DMS53 treated with DMSO at 0.1 percent for 48 hours (cell line): ENCODE data around the gene TIGD1.
A peak's percentile ranks its signal among the peaks of the same experiment; 100 is the strongest.
"Not testable (repeated sequence)": the region's sequence is repeated elsewhere in the genome, so short reads cannot be mapped to it uniquely, and the experiment has no call there.

Experiments
- DNase-seq: peaks from one replicate; lab custom pipeline; 2025; ENCODE audit not compliant: unreplicated experiment; lab: John Stamatoyannopoulos, UW

The TIGD1 gene

DNA sequence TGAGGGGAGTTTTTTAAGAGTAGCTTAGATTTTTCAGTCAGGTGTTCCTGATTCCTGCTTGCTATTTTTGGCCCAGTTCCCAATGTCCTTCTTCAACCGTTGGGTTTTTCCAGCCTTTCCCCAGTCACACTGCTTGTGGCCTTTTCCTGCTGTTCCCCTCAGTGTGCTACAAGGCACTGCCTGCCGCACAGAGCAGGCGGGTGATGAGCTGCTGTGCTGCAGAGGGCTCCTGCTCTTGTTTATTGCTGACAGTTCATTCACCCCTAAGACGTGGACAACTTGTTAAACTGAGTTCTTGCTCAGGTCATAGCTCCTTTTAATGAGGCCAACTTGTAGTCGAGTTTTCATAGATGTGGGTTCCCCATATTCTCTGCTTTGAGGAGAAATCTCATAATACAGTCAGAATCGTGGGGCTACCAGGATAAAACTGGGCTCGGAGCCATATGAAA, 20.7 kb upstream of the TIGD1 start:
- no peak for DNase-seq

DNA sequence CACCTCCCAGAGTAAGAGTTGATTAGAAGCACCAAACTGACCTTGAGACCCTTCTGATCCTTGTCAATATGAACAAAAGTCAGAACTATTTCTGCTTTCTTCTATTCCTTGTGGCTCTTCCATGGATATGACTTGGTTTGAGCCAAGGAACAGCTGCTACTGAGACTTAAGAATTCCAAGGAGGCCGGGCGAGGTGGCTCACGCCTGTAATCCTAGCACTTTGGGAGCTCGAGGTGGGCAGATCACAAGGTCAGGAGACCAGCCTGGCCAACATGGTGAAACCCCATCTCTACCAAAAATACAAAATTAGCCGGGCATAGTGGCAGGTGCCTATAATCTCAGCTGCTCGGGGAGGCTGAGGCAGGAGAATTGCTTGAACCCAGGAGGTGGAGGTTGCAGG, 20.1 kb upstream of the TIGD1 start:
- not testable (repeated sequence) for DNase-seq

DNA sequence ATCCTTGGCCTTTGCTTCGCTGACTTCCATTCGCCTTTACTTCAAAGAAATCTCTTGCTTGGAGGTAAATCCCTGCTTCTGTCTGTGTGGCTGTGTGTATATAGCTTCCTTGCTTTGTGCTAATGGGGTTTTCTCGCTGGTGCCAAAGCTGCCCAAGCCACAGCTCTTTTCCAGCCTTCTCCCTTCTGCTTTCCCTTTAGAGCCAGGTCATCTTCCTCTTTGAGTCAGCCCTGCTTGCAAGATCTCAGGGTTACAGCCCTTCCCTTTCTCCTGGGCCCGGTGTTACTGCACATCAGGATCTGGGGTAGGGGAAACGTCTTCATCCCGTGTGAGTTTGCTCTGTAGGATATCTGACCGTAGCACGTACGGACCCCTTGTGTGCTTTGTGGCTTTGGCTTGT, 19.2 kb upstream of the TIGD1 start:
- DNase-seq = no peak

DNA sequence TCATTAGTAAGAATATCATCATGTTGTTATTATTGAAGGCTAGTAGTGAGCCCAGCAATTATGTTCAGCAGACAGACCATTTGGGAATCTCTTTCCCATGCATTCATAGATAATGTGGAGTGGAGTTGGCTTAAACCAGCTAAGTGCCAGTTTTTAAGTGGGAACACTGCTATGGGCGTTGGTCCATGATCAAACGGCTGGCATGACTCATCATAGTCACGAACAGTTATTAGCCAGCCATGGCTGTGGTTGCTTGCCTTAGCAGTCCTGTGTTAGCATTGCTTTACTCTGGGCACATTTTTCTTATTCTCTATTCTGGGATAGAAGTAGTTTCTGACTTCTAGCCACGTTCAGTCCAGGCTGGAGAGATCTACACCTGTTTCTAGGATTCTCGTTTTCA, 17.8 kb upstream of the TIGD1 start:
- DNase-seq = peak; percentile 25

DNA sequence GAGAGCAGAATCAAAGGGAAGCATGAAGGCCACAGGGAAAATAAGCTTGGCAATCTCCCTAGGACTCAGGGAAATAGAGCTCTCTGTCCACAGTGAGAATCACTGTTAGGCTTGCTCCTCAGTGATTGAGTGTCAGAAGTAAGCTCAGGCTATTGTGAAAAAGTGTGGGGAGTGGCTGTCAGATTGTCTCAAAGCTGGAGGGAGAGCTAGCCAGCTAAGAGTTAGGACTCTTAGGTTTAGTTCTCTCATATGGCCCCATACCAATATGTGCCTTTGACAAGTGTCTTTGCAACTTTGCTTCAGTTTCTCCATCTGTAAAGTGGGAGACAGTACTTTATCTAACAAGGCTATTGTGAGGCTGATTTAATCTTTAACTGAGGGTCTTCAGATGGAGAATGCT, 17.4 kb upstream of the TIGD1 start:
- DNase-seq = no peak

DNA sequence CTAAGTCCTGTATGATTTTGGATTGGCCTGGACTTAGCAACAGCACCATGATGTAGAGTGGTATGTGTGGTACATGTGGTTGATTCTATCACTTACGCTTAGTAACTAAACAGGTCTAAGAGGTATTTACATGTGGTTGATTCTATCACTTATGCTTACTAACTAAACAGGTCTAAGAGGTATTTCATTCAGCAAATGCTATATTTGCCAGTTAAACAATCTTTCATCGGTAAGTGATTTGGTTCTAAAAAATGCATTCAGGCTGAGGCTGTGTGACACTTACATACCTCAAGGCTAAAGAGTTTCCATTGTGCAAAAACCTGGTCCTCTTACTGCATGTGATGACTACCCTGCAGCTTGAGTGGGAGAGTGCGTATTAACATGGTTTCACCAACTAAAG, 13.2 kb upstream of the TIGD1 start:
- no peak for DNase-seq

DNA sequence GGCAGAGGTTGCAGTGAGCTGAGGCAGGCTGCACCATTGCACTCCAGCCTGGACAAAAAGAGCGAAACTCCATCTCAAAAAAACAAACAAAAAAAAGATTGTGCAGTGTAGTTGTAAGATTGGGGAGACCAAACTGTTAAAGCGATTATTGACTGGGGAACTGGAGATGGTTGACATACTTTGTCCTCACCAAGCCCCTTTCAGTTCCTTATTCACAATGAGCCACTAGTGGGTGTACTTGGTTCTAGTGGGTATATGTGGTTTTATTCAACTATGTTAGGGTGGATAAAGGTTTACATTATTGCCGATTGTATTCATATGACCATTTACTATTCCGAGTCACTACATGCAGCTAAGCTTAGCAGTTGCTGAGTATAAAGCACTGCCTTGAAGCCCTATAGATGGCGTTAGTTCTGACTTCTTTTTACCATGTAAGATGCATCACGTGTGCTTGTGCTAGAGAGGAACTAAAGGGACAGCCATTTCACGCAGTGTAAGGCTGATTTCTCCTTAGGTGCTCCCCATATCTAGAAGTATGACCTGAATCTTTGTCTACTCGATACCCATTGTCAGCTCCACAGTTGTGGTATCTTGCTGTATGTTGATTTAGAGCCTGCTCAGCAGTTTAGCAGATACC, 12.3 kb upstream of the TIGD1 start:
- DNase-seq = no peak

DNA sequence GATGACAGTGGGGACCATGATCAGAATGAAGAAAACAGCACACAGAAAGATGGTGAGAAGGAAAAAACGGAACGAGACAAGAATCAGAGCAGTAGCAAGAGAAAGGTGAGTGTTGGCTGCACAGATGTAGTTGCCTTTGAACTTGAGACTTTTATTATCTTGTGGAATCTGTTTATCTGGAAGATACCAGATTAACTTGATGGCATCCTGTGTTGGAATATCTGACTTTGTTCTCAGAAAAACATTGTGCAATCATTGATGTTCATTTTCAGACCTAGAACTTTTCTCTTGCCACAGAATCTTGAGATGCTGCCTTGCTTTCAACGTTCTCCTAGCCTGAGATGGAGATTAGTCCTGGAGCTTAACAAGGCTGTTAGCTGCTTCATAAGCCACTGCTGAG, 6.1 kb upstream of the TIGD1 start:
- no peak for DNase-seq

DNA sequence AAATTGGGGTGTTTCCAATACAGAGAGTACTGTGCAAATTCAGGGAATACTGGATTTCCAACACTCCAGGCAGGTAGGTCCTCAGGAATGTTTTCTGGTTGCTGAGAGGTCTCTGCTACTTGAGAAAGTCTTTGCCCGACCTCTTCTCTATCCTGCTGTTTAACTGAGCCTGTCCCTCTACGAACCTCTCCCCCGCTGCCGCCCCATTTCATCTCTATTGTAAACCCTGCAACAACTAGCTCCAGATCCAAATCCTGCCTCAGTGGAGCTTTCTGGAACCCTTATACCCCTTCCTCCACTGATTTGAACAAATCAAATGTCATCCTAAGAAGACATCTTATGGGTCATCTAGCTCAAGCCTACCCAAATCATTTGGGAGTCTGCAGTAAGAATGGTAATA, 1.4 kb upstream of the TIGD1 start:
- no peak for DNase-seq

DNA sequence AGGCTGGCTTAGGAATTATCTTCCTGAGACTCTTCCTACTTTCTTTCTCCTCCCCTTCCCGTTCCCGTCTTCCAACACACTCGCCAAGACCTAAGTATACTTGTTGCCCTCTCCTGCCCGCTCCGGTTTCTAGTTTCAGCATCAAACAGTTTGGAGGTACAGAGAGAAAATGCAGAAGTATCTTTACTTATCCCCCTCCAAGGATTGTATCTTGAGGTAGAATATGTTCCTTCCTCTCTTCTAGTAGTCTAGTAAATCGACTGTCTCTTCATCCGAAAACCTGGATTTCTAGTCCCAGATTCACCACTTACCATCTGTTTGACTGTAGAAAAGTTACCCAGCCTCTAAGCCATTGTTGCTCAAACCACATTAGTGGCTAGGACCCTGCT, 887 bp upstream of the TIGD1 start:
- no peak for DNase-seq

DNA sequence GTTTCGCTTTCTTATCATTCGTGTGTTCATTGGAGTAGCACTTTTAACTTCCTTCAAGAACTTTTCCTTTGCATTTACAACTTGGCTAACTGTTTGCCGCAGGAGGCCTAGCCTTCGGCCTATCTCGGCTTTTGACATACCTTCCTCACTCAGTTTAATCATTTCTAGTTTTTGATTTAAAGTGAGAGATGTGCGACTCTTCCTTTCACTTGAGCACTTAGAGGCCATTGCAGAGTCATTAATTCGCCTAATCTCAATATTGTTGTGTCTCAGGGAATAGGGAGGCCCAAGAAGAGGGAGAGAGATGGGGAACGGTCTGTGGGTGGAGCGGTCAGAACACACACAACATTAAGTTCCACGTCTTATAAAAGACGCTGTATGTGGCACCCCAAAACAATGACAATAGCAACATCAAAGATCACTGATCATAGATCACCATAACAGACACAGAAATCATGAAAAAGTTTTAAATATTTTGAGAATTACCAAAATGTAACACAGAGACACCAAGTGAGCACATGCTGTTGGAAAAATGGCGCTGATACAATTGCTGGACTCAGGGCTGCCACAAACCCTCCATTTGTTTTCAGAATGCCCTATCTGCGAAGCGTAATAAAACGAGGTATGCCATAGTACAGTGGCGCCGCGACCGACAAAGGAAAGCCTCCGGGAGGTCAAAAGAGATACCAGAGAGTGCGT, 553 bp downstream of the TIGD1 start:
- DNase-seq = no peak

DNA sequence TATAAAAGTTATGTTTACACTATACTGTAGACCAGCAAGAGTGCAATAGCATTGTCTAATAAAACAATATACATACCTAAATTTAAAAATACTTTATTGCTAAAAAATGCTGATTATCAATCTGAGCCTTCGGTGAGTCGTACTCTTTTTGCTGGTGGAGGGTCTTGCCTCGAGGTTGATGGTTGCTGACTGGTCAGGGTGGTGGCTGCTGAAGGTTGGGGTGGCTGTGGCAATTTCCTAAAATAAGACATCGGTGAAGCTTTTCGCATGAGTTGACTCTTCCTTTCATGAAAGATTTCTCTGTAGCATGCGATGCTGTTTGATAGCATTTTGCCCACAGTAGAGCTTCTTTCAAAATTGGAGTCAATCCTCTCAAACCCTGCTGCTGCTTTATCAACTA, 2.4 kb downstream of the TIGD1 start:
- DNase-seq = no peak

DNA sequence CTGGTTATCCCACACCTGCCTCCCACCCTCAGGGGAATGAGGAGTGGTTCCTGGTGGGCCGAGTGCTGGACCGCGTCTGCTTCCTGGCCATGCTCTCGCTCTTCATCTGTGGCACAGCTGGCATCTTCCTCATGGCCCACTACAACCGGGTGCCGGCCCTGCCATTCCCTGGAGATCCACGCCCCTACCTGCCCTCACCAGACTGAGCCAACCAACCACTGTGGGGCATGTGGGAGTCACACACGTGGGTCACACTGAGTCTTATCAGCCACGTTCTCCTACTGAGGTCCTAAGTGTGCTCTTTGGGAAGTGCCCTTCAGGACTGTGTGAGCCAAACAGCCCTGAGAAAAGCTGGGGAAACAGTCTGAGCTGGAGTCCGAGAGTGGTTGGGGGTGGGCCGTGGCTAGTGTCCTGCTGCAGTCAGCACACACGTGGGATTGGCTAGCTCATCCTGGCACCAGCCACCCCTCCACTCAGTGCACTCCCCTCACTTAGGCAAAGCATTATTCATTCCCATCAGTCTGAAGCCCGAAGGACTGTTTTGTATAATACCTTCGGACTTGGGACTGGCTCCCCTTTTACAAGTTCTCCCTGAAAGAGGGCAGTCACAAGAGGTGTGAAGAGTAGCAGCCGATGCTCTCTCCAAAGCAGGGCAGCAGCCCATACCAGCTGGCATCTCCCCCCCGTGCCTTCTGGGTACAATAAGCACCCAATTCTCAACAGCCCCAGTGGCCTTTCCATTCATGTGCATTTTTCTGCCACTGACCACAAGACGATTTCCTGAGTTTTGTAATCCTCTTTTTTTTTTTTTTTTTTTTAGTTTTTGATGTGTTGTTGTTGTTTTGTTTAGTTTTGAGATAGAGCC, 4.6 kb downstream of the TIGD1 start:
- no peak for DNase-seq

DNA sequence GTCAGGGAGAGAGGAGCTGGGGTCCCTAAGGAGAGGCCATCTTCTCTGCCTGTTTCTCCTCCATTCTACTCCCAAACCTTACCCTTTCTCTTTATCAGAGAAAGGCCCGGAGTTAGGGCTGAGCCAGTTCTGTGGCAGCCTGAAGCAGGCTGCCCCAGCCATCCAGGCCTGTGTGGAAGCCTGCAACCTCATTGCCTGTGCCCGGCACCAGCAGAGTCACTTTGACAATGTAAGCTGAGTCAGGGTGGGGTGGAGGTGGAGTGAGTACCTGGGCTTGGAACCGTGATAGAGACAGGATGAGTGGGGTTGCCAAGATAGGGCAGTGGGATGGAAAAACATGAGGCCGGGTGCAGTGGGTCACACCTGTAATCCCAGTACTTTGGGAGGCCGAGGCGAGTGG, 5.7 kb downstream of the TIGD1 start:
- no peak for DNase-seq

DNA sequence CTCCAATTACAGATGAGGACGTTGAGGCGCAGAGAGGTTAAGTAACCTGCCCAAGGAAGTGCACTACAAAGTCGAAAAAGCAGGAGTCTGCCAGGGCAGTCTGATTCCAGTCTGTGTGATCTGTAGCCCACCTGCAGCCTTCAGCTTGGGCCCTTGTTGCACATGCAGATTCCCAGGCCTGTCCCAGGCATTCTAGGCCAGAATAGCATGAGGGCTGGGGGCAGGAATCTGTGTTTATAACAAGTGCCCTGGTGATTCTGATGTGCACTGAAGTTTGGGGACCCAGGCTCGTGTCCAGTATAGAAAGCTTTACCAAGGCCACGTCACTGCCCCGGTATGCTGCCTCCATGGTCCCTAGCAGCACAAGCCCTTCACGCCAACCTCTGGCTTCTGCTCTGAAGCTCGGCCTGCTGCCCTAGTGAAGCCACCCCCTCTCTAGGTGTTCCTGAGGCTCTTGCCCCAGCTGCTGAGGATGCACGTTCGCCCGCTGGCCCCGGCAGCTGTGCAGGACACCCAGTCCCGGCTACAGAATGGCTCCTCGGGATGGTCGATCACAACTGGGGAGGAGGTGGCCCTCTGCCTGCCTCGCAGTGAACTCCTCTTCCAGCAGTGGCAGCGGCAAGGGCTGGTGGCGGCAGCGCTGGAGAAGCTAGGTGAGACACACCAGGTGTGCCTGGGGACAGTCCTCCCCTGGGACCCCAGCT, 6.3 kb downstream of the TIGD1 start:
- DNase-seq = no peak

DNA sequence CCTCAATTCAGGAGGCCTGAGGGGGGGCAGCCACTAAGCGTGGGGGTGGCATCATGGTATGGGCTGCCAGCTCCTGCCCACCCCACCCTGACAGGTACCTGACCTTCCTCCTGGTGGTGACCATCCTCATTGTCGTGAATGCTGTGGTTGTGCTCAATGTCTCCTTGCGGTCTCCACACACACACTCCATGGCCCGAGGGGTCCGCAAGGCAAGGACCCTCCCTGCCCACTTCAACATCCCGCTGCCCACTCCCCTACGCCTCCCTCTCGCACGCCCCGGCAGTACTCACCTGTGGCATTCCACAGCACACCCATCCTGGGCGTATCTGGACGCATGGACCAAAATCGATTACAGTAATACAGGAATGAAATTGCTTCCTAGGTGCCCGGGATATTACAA, 6.9 kb downstream of the TIGD1 start:
- no peak for DNase-seq

DNA sequence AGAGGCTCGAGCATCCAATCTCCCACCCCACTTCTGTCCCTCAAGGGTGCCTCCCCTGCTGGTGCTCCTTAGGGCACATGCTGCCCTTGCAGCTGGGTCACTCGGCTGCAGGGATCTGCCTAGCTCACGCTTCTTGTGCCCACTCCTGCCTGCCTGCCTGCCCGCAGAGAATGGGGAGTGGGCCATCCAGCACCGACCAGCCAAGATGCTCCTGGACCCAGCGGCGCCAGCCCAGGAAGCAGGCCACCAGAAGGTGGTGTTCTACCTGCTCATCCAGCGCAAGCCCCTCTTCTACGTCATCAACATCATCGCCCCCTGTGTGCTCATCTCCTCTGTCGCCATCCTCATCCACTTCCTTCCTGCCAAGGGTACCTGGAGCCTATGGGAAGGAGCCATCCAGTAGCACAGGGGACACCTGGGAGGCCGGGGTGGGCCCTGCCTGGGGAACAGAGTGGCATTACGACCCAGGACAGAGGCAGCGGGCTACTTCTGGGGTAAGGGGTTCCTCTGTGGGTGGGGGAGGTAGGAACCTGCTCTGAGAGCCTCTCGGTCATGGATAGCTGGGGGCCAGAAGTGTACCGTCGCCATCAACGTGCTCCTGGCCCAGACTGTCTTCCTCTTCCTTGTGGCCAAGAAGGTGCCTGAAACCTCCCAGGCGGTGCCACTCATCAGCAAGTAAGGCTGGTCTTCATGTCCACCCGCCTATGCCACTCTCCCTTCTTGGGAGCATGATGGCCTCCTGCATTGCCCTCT, 7.5 kb downstream of the TIGD1 start:
- DNase-seq = no peak

DNA sequence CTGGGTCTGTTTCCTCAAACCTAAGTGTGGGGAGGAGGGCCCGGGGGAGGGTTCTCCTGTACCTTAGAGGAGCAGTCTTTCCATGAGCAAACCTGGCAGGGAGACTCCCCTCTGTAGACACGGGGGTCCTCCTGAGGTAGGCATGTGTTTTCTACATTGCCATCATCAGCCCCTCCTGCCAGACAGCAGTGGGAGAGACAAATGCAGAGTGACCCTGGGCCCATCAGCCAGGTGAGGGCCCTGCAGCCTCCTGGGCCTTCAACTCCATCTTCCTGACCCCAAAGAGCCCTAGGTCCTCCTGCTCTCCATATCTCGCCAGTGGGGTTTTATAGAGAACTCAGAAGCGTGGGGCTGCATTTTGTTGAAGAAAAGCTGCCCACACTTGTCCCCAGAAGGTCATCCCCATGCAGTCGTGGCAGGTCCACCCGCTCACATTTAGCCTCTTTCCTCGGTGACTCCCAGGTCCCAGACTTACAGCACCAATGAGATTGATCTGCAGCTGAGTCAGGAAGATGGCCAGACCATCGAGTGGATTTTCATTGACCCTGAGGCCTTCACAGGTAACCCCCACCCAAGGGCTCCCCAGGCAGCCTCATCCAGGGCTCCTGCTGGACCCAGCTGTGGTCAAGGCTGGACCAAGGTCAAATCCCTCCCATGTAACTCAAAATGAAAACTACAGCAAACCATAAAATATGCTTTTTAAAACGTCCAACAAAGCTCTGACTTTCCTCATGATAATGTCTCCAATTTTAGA, 8.2 kb downstream of the TIGD1 start:
- DNase-seq = no peak

DNA sequence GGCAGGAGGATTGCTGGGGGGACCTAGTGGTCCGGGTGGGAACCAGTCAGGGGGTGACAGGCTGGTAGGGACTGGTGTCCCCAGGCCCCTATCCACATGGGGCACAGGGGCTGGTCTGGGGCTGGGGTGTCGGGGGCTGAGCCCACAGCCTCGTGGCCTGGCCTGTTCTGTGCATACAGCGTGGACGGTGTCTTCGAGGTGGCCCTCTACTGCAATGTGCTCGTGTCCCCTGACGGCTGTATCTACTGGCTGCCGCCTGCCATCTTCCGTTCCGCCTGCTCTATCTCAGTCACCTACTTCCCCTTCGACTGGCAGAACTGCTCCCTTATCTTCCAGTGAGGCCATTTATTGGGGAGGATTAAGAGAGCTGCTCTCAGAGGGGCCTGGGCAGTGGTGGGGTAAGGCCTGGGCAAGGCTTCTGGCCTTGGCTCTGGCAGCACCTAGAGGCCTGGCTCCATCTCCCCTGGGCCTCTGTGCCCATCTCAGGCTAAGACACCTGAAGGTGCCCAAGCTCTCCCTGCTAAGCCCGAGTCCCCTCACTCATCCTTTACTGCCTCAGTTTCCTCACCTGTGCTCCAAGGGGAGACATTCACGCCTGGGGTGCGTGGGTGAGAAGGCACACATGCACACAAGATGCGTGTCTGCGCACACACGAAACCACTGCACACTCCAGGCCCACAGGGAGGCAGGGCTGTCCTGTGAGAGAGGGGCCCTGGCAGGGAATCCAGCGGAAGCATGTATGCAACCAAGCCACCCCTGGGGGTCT, 9.0 kb downstream of the TIGD1 start:
- DNase-seq = no peak
